DLD1 (cell line): ENCODE data around the gene GRIP2.

Source experiments
- in situ Hi-C: cut with HindIII; loops from 2 replicates; pipeline ENCODE4 v1.10.0; 2017; ENCODE audit warnings: low sequenced_read_pairs

Gene GRIP2

DNA sequence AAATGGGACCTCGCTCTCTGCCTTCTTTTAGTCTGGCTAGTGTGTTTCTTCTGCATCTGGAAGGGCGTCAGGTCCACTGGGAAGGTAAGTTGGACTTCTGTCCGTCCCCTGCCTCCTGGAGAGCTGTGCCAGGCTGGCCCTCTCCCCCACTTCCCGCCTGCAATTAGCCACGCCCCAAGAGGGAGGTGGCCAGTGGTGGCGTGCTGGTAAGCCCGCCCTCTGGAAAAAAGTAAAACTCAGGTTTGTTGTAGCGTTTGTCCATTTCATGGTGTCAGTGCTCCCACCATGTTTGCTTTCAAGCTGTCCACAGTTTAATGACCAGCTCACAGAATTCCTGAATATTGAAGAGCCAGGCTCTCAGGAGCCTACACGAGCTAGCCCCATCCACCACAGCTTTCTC, 82.1 kb downstream of the GRIP2 start:
- in situ Hi-C loops: no loop called here

DNA sequence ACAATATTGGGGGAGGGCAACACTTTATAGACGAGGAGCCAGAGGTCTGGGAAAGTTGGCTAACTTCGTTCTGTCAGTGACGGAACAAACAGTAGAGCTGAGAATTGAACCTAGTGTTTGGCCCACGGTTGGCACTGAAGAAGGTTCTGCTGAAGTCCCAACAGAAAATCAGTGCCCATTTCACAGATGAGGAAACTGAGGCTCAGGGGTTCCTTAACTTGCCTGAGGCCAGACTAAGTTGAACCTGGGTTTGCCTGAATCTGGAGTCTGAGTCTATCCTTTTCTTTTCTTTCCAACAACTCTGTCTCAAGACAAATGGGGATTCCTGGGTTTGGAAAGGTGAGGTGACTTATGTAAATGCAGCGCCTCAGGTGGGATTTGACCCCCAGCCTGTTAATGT, 82.7 kb downstream of the GRIP2 start:
- in situ Hi-C loops: no loop called here

DNA sequence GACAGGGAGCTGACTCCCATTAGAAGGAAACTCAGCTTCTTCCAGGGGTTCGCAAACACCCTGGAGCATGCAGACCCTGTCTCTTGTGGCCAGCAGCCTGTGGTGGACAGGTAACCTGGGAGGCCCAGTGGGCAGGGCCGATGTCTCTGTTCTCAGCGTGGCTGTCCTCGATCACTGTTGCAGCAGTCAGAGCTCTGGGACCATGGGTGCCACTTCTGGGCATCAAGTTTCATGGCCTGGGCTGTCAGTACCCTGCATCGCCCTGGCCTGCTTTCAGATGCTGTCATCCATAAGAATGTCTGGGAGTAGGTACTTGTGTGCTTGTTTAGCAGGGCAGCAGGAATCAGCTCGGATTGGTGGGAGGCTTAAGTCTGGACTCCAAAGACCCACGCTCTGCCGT, 83.3 kb downstream of the GRIP2 start:
- in situ Hi-C loops: no loop called here

DNA sequence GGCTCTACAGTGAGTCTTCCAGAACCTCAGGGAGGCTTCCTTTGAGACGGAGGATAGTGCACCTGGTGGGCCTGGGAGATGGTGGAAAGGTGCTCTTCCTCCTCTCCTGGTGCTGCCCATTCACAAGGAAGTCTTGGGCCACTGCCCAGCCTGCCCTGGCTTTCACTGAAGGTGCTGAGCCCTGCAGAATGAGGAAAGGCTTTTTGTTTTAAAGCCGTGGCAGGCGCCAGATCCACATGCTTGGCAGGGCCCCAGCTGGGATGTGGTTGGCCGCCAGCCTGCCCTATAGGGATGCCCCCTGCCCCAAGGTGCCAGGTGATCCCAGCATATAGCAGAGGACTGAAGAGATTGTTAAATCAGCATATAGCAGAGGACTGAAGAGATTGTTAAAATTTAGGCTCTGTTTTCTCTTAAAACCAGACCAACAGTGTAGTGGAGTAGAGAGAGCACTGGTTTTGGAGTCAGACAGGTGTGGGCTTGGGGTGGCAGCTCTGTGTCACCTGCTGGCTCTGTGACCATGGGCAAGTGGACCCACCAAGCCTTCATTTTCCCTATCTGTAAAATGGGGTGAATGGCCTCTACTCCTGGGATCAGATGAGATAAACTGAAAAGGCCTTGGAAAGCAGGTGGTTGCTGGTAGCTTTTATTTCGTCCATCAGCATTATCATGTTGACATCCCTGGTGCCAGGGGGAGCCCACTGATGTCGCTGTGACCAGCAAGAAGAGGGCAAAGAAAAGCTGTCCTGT, 84.4 kb downstream of the GRIP2 start:
- in situ Hi-C loops: no loop called here

DNA sequence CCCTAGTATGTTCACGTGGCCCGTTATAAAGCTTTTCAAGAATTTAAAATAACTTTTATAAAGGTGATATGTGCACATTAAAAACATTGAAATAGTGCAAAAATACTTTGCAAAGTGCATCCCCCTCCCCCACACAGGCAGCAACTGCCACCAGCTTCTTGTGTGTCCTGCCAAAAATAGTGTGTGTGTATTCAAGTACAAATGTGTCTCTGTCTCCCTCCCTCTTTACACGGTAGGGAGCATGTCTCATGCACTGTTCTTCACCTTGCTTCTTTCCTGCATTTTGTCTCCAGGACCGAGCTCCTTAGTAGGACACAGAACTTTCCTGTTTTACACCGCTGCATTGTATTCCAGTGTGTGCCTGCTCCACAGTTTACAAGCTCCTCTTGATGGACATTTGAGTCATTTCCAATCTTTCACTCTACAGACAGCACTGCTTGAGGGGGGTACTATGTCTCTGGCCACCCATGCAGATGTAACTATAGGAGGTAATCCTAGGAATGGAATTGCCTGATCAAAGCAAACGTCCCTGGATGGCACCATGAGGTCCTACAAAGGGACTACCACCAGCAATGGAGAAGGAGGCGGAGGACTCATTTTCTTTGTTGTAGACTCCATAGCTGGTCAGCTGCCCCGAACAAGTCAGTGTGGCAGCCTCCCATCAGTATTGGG, 85.4 kb downstream of the GRIP2 start:
- in situ Hi-C loops: loop anchor here (5.0 kb wide), 1 partner anchor 177 kb away; no protein-coding TSS in a partner anchor

DNA sequence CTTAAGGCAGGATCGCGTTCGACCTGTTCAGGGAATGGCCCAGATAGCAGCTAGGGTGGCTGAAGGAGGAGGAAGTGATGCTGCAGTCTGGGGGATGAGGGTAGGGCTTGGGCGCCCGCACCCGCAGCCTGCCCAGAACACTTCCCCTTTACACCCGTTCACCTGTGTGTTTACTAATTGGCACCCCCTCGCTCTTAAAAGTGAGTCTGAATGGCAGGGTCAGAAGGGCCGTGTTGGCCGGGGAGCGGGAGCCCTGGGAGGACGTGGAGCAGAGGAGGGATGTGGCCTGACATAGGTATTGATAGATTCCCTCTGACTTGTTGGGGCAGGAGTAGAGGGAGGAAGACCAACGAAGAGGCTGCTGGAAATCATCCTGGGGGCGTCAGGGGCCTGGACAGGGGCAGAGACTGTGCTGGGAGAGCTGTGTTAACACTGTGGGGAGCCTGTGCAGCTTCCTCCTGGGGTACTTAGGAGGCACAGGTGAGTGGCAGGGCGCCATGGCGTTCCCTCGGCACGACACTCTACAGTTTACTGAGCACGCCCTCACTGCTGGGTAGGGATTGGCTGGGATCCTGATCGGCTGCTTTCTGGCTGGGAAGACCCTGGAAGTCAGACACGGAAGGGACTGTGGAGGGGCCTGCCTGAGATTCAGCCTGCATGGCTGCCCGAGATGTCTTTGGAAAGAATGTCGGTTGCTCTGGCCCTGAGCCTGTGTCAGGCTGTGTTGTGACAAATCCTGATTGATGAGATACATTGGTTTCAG, 86.1 kb downstream of the GRIP2 start:
- in situ Hi-C loops: loop anchor here (5.0 kb wide), 1 partner anchor 177 kb away; no protein-coding TSS in a partner anchor

DNA sequence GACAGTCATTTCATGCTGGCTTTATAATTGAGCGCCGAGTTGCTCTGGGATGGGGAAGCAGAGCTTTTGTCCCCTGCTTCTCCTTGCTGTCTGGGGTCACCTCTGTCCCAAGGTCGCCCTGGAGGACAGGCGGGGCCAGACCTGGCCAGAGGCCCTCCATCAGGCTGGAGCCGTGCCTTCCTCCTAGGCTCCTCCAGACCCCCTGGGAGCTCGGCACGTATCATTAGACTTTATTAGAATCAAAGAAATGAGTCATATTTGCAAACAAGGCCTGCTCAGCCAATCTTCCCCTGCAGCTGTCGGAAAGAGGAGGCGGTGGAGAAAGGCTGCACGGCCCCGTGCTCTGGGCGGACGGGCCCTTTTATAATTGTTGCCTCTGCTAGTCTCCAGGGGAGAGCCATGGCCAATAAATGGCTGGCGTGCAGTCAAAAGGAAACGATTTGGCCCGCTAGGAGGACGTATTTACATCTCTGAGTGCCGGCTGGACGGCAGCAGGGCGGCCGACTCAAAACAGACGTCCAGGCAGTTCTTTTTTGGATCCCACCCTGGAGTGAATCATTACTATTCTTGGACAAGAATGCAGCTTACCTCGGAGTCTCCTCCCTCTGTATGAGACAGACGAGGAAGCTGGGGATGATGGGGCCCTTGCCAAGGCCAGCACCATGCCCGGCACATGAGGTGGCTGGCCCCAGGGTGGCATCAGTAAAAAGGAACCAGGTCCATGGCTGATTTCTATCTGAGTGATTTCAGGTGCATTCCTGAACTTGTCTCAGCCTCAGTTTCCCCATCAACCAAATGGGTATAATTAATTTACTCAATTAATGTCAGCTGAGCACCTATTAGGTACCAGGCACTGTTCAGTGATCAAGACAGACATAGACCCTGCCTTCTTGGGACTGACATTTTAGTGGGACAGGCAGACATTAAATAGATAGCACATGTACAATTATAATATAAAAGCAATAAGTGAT, 87.1 kb downstream of the GRIP2 start:
- in situ Hi-C loops: loop anchor here (5.0 kb wide), 1 partner anchor 176 kb away; no protein-coding TSS in a partner anchor

DNA sequence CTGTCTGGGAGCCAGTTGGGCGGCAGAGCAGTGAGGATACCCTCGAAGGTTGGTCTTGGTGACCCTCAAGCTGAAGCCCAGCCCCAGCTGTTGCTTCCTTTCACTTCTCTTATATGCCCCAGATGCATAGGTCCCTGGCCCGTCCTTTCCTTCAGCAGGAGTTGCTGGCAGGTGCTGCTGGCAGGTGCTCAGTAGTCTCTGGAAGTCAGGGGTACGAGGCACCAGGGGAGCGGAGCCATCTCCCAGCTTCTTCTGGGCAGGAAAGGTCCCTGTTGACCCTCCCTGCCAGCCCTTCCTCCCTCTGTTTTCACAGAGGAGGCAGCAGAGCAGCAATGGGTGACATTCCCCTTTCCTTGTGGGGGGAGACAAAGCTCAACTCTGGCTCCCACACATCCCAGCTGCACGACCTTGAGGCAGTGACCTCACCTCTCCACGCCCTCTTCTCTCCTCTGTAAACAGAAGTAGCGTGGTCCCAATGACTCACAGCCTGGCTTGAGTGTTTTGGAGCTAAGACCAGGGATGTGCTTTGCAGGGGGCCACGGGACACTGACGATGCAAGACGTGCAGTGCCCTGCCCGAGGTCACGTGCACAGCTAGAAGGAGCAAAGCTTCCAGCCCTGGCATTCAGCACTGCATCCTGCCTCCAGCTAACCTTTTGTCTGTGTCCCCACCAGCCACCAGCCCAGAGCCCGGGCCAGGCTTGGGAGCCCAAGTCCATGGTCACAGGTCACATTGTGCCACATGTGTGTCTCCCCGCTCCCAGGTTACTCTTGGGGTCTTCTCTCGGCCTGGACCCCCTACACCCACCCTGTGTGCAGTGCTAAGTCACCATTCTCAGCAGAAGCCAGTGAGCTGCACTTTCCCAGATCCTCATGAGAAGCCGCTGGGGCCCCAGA, 88.0 kb downstream of the GRIP2 start:
- in situ Hi-C loops: loop anchor here (5.0 kb wide), 1 partner anchor 175 kb away; no protein-coding TSS in a partner anchor

DNA sequence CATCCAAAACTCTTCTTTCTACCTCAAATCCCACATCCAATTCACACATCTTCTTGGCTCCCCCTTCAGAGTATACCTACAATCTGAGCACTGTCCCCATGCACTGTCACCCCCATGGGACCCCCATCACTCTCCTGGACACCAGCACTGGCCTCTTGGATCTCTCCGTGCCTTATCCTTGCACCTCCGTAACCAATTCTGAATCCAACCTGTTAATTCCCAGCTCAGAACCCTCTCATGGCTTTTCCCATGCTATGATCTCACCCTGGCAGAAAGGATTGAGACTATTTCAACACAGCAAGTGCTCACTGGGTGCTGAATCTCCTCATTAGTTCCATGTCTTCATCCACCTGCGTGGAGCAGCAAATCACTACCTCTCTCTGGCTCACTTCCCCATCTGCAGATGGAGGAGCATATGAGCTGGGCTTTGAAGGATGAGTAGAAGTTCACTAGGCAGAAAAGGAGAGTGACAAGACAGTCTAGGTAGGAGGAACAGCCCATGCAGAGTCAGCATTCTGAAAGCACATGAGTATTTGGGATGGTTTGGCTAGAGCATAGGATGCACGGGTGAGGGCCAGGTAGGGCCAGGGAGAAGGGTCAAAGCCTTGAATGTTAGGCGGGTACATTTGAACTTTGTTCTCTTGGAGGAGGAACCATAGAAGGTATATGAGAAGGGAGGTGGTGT, 89.1 kb downstream of the GRIP2 start:
- in situ Hi-C loops: loop anchor here (5.0 kb wide), 1 partner anchor 174 kb away; no protein-coding TSS in a partner anchor

DNA sequence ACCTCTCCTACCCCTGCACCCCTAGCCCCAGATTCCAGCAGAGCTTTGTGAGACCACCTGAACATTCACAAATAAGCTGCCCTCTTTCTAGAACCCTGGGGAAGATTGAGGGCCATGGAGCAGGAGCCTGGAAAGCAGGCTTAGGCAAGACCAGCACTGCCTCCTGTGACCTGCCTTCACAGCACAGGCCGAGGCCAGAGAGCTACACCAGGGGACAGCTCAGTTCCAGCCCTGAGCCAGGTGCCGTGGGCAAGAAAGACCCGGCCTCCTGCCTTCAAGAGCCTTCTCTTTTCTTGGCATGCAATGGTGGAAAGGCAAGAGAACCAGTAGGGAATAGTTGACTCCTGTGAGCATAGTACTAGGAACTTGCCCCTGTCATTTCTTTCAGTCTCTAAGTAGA, 89.6 kb downstream of the GRIP2 start:
- in situ Hi-C loops: loop anchor here (5.0 kb wide), 1 partner anchor 173 kb away; no protein-coding TSS in a partner anchor

DNA sequence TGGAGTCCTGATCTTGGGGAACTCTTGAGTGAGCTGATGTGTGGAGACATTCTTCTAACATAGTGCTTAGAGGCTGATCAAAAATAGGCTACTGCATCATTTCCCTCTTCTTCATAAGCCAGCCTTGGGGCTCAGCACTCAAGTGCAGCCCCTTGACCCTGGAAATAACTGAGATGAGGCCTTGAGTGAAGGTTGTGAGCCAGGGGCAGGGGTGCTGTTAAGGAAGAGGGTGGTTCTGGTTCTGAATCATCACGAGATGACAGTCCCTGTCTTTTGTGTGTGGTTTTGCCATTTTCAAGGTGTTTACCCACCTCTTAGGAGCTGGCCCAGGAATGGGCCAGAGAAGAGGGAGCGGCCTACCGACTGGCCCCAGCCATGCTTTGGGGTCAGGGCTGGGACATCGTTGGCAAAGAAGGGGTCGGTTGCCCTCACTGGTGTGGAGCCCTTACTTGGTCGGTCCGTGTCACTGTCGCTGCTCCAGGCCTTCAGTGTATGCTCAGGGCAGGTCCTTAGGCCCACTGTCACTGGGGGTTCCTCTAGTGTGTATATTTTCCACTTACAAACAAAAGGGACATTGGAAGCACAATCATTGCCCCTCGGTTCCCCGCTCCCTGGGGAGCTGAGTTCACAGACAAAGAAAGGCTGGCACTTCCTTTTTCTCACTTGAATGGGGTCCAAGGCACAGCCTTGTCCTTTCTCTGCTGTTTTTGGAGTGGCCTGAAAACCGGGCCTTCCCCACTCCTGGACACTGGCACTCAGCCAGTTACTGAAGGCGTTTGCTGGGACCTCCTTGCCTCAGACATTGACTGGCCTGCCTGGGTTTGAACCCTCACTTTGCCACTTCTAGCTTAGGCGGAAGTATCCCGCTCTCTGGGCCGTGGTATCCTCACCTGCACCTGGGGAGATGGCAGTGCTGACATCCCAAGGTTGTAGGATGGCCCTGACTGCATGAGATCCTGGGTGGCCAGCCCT, 91.1 kb downstream of the GRIP2 start:
- in situ Hi-C loops: no loop called here

DNA sequence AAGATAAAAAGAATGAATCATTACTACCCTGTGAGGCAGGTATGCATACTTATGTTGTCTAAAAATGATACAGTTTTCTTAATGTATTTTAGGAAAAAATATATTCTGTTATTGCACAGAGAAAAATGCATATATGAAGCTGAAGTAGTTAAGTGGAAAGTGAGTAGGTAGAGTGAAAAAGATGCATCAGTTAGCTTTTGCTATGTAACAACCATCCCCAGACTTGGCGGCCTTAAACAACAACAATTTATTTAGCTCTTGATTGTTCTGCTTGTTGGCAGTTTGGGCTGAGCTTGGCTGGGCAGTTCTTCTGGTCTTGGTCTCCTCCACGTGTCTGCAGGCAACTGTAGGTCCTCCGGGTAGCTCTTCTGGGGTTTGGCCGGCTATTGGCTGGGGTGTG, 92.1 kb downstream of the GRIP2 start:
- in situ Hi-C loops: no loop called here

DNA sequence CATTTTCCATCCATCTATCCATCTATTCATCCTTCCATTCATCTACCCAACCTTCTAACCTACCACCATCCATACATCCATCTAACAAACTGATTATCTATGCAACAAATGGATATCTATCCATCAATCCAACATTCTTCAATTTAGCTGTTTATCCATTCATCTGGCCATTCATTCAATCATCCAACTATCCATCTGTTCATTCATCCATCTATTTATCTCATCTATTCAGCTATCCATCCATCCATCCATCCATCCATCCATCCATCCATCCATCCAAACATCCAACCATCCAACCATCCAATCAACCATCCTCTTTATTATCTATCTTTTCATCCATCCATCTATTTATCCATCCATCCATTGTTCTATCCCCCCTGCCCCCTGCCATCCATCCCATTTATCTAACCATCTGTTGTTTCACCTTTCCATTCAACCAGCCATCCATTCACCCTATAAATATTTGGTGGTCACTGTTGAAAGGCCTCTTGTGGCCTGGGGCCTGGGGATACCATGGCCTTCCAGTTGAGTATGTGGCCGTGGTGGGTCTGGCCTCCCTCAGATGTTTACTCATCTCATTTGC, 93.1 kb downstream of the GRIP2 start:
- in situ Hi-C loops: no loop called here

DNA sequence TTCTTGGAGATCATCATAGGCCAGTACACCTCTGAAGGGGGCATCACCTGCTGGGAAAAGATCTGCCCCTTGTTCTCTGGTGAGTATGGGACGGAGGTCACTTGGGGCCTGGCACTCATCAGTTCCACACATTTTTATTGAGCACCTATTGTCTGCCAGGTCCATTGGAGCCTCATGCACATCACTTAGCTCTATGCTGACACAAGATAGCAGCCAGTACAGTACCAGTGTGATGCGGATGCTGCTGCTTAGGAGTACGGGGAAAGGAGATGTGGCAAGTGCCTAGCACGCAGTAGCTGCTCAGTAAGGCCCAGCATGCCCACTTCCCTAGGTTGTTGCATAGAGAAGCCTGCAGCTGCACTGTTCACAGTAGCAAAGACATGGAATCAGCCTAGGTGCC, 94.4 kb downstream of the GRIP2 start:
- in situ Hi-C loops: no loop called here

DNA sequence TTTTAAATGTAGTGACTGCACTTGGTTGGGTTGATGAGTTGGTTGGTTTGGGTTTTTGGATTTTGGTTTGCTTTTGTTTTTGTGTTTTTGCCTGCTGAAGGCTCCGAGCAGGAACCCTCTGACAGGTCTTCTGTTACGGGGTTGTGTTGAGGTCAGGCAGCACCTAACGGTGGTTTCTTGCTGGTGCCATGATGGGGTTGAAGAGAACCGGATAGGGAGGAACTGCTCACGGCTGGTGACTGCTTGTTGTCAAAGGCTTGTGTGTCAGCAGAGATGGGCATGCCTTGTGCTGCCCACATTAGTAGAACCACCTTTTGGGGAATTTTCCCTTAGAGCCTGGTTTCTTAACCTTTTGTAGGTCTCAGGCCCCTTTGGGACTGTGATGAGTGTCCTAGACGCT, 95.8 kb downstream of the GRIP2 start:
- in situ Hi-C loops: no loop called here

DNA sequence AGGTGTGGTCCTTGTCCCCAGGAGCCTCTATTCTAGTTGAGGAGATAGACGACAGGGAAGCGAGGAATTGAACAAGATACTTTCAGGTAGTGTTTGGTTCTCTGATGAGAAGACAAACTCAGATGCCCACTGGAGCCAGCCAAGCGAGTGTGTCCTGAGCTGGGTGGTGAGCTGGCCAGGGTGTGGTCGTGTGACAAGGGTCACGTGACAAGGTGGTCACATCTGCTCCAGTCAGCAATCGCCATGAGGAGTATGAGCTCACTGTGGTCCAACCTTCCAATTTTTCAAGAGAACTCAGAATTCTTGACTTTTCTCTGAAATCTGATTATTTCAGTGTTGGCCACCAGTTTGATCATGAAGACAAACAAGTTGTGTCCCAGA, 98.2 kb downstream of the GRIP2 start:
- in situ Hi-C loops: no loop called here

DNA sequence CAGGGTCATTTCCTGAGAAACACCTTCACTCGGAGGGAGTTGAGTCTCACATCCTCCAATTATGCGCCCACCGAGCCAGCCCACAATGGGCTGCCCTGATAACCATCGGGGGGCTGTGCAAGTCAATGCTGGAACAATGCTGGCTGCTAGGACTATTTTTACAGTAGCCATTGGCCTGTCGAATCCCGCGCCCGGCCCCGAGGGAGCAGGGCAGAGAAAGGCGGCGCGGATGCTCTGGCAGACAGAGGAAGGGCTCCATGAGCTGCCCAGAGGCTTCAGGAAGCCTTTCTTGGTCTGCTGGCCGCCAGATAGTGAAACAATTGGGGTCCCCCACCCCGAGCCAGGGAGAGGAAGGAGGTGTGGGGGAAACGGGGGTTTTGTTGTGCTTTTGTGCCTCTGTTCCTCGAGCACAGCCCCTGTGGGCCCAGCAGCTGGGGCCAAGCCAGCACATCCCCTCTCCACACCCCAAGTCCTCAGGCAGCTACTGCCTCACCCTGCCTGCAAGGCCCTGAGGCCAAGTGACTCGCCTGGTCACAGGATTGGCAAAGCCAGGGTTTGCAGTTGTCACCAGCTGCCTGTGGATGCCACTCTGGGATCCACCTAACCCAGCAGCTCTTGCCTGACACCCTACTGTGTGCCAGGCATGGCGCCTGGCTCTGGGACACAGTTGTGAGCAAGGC, 98.8 kb downstream of the GRIP2 start:
- in situ Hi-C loops: no loop called here
